SIG-M5 treated with dmso at 0.1 percent for 504 hours (cell line): ENCODE results near the gene RPP14.
"Not testable (repeated sequence)": the region's sequence is repeated elsewhere in the genome, so short reads cannot be mapped to it uniquely, and the experiment has no call there.

Experiments
- DNase-seq: peaks from one replicate; lab custom pipeline; 2025; ENCODE audit not compliant: unreplicated experiment; lab: John Stamatoyannopoulos, UW

RPP14 gene

GRCh38 chr3:58331593-58332152 lies 25.6 kb downstream of the RPP14 start:
- DNase-seq: no peak

DNA sequence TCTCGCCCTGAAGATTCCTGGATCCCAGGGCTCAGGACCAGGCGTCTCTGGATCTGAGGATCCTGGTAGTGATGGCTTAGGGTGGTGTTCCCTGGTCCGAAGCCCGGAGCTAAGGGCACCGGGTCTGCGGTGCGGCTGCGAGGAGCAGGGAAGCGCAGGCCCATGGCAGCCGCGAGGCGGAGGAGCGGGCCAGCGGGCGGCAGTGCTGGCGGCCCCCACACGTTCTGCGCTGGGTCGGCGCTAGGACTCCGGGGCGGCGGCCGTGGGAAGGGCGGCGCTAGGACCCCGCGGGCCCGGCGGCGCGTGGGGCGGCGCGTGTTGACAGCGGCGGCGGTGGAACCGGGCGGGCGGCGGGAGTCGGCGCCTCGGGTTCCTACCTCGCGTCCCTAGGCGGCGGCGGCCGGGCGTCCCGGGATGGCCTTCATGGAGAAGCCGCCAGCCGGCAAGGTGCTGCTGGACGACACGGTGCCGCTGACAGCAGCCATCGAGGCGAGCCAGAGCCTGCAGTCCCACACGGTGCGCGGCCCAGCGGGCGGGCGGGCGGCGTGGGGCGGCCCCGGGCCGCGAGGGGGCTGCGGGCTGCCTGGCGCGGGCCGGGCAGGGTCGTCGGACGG lies 26.6 kb downstream of the RPP14 start, which contains the start of gene PXK:
PXK (plus strand) TSS at position 318 of the 614 bp plus-strand sequence; CDS start at position 415, 97 bp downstream.
- DNase-seq: peak; percentile 71

DNA sequence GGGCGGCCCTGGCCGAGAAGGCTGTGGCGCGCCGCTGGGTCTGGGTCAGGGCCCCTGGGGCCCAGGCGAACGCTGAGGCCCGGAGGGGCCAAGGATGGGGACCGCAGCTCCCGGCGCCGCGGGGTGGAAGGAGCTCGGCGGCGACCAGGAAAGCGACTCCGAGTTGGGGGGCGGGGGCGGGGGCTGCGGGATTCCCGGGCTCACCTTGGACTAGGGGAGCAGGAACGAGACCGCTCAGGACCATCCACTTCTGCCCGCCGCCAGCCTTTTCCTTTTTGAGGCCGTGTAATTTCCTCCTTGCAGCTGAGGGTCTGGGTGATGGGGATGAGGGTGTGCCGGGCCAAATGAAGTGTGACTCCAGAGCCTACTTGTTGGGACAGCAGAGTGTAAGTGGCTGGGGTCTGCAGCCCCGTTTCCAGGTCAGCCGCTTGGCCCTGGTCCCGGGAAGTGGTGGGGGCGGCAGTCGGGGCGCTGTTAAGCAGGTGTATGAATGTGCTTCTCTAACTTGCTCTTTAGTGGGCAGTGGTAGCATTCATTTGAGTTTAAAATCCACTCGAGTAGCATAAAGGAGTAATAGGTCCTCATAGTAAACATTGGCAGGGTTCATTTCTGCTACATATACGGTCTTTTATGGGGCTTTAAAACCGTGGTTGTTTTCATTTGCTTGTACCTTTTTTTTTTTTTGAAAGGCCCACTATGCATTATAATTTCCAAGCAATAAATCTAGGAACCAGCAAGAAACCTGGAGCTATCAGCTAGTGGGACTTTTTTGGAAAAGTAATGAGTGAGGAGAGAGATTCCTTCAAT lies 27.4 kb downstream of the RPP14 start:
- DNase-seq: peak; percentile 30

- no peak for DNase-seq
Measured at GRCh38 chr3:58334013-58334321, 27.9 kb downstream of the RPP14 start.

GRCh38 chr3:58334506-58334884 lies 28.4 kb downstream of the RPP14 start:
- DNase-seq: no peak

DNA sequence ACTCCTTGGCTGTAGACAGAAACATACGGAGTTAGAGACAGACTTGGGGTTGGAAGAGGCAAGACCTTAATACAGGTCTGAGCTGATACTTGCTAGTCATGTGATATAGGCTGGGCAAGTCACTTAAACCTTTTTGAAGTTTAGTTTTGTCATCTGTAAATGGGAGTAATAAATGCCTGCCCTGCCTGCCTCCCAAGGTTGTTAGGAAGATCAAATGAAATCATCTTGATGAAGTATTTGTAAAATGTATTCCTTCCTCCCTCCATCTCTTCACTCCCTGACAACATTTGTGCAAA lies 29.6 kb downstream of the RPP14 start:
- peak; percentile 86 for DNase-seq

- DNase-seq: no peak
Measured at GRCh38 chr3:58336135-58336882, 30.3 kb downstream of the RPP14 start.

DNA sequence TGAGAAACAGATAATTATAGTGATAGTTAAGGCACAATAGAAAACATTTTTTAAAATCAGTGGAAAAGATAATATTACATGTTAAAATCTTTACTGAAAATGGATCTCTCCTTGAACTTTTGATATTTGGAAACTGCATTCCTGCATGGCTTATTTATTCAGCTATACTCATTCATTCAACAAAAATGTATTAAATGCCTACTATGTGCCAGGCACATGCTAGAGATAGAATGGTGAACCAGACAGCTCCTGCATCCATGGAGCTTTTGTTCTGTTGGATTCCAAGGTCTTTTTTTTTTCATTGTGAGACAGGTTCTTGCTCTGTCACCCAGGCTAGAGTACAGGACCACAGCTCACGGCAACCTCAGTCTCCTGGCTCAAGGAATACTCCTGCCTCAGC lies 31.1 kb downstream of the RPP14 start:
- no peak for DNase-seq

DNA sequence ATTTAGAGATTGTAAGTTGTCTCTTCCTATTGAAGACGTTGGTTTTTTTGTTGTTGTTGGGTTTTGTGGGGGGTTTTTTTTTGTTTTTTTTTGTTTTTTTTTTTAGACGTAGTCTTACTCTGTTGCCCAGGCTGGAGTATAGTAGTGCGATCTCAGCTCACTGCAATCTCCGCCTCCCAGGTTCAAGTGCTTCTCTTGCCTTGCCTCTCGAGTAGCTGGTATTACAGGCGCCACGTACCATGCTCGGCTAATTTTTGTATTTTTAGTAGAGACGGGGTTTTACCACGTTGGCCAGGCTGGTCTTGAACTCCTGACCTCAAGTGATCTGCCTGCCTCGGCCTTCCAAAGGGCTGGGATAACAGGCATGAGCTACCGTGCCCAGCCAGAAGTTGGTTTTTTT lies 33.1 kb downstream of the RPP14 start:
- not testable (repeated sequence) for DNase-seq

GRCh38 chr3:58340594-58341244 lies 34.7 kb downstream of the RPP14 start:
- peak; percentile 42 for DNase-seq

DNA sequence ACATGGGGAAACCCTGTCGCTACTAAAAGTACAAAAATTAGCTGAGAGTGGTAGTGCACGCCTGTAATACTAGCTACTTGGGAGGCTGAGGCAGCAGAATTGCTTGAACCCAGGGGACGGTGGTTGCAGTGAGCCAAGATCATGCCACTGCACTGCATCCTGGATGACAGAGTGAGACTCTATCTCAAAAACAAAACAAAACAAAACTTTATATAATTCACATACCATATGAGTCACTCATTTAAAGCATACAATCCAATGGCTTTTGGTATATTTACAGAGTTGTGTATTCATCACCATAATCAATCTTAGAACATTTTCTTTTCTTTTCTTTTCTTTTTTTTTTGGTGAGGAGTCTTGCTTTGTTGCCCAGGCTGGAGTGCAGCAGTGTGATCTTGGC lies 35.3 kb downstream of the RPP14 start:
- DNase-seq: no peak

- DNase-seq: no peak
Measured at GRCh38 chr3:58342676-58343075, 36.6 kb downstream of the RPP14 start.

DNA sequence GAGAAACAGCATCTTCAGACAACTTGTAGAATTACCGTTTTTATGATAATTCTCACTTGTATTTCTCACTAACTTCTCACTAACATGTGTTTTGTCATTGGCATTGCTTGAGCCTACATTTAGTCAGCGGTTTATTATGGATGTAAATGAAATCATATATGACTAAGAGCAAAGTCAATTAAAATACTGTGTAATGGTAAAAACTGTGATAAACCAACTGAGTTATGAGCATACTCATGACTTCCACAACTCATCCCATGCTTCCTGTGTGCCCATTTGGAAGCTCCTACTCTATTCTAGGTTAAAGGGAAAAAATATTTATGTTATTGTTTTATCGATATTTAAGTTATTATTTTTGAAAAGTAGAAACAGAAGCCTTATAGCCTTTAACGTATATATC lies 39.4 kb downstream of the RPP14 start:
- no peak for DNase-seq

DNA sequence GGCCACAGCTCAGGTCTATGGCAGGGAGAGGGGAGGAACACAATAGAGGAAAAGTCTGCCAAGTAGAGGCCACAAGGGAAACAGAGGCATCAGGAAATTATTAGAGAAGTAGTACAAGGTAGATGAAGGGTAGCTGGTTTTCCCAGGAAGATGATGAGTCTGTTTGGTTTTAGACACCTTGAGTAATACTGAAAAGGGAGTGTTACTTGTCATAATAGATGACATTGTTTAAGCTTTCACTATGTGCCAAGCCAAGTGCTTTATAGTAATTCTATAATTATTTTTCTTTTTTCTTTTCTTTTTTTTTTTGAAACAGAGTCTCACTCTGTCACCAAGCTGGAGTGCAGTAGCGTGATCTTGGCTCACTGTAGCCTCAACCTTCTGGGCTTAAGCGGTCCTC lies 40.3 kb downstream of the RPP14 start:
- DNase-seq: no peak

DNA sequence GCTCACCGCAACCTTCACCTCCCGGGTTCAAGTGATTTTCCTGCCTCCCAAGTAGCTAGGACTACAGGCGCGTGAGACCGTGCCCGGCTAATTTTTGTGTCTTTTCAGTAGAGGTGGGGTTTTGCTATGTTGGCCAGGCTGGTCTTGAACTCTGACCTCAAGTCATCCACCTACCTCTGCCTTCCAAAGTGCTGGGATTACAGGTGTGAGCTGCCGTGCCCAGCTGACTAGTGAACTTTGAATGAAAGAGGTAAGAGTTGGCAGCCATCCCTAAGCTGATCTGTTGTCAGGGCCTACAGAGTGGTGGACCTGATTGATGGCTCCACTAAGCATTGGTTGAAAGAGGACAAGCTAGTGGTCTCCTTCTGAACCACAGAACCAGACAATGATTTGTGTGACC lies 41.9 kb downstream of the RPP14 start:
- DNase-seq: no peak

GRCh38 chr3:58349792-58350626 lies 44.0 kb downstream of the RPP14 start:
- peak; percentile 91 for DNase-seq

DNA sequence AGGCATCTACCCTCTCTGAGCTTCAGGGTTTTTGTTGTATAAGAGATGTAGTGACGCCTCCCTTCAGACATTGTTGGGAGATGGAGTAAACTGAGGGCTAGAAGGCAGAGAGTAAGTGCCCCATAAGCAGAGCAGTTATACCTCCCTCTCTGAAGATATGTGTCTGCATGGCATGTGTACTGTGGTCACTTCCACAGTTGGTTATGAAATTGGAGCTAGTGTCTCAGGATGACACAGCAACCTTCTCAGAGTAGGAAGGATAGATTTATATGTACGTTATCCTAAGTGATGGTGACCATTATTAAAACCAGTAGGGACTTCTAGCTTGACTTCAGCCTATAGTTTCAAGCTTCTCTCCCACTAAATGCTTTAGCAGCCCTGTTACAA lies 44.6 kb downstream of the RPP14 start:
- peak; percentile 78 for DNase-seq

GRCh38 chr3:58351920-58352319 lies 45.9 kb downstream of the RPP14 start:
- peak; percentile 33 for DNase-seq

- DNase-seq: peak; percentile 22
Measured at GRCh38 chr3:58352626-58353025, 46.6 kb downstream of the RPP14 start.

DNA sequence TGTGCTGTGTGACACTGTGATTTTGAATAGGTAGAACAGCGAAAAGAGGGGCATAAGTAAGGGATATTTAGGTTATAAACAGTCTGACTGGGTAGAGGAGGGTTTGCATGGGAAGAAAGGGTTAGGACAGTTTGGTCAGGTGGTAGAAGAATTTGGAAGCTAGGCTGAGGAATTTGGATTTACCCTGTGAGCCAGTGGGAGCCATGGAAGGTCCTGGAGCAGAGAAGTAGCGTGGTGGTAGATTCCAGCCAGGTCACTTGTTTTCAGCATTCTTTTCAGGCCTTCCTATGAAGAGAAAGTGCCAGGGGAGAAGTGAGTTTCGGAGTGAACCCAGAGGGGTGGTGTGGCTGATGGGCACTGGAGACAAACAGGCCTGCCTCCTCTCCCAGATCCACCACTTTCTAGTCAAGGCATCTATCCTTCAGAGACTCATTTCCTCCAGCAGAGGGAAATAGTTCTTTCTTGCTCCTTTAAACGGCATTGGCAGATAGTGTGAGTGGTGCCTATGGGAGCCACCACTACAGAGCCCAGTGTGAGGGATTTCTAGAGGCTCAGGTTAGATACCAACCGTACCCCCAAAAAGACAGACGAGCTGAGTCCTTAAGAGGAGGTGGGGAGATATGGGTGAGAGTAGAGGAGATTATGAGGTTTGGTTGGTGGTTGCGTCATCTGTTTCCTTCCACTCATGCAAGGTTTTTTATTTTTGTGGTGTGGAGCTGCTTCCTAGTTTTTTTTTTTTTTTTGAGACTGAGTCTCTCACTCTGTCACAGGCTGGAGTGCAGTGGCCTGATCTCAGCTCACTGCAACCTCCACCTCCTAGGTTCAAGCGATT lies 47.9 kb downstream of the RPP14 start:
- peak; percentile 93 for DNase-seq
